ENCODE results near the gene THAP11. TPM values are rescaled to one million over a fixed set of nuclear protein-coding genes. Genes with fewer than 3 reads are reported as not detected.
A peak's percentile ranks its signal among the peaks of the same experiment; 100 is the strongest.

The THAP11 gene
- total and polyA plus RNA-seq, 2 of the 13 experiments (the other 11 are each of a cell fraction or from before 2014, with no cell fraction given) = 44.2 to 53.4 TPM

GRCh38 chr16:67841816-67842508 is at the start of gene THAP11 (continued):
- TF ChIP-seq, protein P1, sequence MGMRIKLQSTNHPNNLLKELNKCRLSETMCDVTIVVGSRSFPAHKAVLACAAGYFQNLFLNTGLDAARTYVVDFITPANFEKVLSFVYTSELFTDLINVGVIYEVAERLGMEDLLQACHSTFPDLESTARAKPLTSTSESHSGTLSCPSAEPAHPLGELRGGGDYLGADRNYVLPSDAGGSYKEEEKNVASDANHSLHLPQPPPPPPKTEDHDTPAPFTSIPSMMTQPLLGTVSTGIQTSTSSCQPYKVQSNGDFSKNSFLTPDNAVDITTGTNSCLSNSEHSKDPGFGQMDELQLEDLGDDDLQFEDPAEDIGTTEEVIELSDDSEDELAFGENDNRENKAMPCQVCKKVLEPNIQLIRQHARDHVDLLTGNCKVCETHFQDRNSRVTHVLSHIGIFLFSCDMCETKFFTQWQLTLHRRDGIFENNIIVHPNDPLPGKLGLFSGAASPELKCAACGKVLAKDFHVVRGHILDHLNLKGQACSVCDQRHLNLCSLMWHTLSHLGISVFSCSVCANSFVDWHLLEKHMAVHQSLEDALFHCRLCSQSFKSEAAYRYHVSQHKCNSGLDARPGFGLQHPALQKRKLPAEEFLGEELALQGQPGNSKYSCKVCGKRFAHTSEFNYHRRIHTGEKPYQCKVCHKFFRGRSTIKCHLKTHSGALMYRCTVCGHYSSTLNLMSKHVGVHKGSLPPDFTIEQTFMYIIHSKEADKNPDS (CRISPR knock-in tag; IDR thresholded peaks at IDR 0.05) = no peak
- TF ChIP-seq ARID5B (CRISPR knock-in tag; IDR thresholded peaks at IDR 0.05) (peak; percentile 72), MIER2 (CRISPR knock-in tag; IDR thresholded peaks at IDR 0.05) (peak; percentile 56; the same call in 1 of the 2 replicates), SNRNP70 (IDR thresholded peaks at IDR 0.05; ENCODE audit: low read depth, low read length) (no peak), GATA4 (IDR thresholded peaks at IDR 0.05; ENCODE audit: borderline replicate concordance, low read depth) (0 out of 2 replicates have a peak, but pooled peaks have one; percentile 21), ATF3 (CRISPR knock-in tag; IDR thresholded peaks at IDR 0.05) (no peak; the same call in none of the 2 replicates), NCOA2 (CRISPR knock-in tag; IDR thresholded peaks at IDR 0.05) (peak; percentile 52; the same call in 1 of the 2 replicates), NFYB (CRISPR knock-in tag; IDR thresholded peaks at IDR 0.05) (no peak; the same call in 1 of the 2 replicates), HNF1B (CRISPR knock-in tag; IDR thresholded peaks at IDR 0.05) (peak; percentile 94; the same call in 1 of the 2 replicates), ZNF224 (CRISPR knock-in tag; IDR thresholded peaks at IDR 0.05) (no peak), ZNF577 (CRISPR knock-in tag; IDR thresholded peaks at IDR 0.05; ENCODE audit: borderline replicate concordance, low read depth) (no peak), RORA (CRISPR knock-in tag; IDR thresholded peaks at IDR 0.05) (no peak), IRF2 (CRISPR knock-in tag; IDR thresholded peaks at IDR 0.05) (peak; percentile 96)
- TF ChIP-seq, protein P2, sequence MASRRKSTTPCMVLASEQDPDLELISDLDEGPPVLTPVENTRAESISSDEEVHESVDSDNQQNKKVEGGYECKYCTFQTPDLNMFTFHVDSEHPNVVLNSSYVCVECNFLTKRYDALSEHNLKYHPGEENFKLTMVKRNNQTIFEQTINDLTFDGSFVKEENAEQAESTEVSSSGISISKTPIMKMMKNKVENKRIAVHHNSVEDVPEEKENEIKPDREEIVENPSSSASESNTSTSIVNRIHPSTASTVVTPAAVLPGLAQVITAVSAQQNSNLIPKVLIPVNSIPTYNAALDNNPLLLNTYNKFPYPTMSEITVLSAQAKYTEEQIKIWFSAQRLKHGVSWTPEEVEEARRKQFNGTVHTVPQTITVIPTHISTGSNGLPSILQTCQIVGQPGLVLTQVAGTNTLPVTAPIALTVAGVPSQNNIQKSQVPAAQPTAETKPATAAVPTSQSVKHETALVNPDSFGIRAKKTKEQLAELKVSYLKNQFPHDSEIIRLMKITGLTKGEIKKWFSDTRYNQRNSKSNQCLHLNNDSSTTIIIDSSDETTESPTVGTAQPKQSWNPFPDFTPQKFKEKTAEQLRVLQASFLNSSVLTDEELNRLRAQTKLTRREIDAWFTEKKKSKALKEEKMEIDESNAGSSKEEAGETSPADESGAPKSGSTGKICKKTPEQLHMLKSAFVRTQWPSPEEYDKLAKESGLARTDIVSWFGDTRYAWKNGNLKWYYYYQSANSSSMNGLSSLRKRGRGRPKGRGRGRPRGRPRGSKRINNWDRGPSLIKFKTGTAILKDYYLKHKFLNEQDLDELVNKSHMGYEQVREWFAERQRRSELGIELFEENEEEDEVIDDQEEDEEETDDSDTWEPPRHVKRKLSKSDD (CRISPR knock-in tag; IDR thresholded peaks at IDR 0.05; ENCODE audit: low read depth) = peak; percentile 83
- TF ChIP-seq, protein P3, sequence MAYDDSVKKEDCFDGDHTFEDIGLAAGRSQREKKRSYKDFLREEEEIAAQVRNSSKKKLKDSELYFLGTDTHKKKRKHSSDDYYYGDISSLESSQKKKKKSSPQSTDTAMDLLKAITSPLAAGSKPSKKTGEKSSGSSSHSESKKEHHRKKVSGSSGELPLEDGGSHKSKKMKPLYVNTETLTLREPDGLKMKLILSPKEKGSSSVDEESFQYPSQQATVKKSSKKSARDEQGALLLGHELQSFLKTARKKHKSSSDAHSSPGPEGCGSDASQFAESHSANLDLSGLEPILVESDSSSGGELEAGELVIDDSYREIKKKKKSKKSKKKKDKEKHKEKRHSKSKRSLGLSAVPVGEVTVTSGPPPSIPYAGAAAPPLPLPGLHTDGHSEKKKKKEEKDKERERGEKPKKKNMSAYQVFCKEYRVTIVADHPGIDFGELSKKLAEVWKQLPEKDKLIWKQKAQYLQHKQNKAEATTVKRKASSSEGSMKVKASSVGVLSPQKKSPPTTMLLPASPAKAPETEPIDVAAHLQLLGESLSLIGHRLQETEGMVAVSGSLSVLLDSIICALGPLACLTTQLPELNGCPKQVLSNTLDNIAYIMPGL (CRISPR knock-in tag; IDR thresholded peaks at IDR 0.05; ENCODE audit: borderline replicate concordance in 1 of 2, low read depth in 1 of 2) = peak; percentile 51 to 94

All from HepG2 (cell line).